Measurements from ENCODE around the gene ICAM3.

GRCh38 chr19:10378124-10378523 lies 38.7 kb upstream of the ICAM3 start:
- TF ChIP-seq CTCF (IDR thresholded peaks at IDR 0.05) (no peak), POLR2A (IDR thresholded peaks at IDR 0.05) (no peak)

Measured in thyroid gland (tissue), 4 donors.